HepG2 (cell line): ENCODE measurements around the gene NUP93. TPM values are rescaled to one million over a fixed set of nuclear protein-coding genes. Genes with fewer than 3 reads are reported as not detected.

Experiments used
- ARID5B ChIP-seq: IDR thresholded peaks from 2 replicates; pipeline ENCODE4 v1.4.0; 2020; ENCODE audit warnings: mild to moderate bottlenecking, missing genetic modification reagents
- CBFB ChIP-seq: sonication (generic); formaldehyde crosslinking; IDR thresholded peaks from 2 replicates; pipeline ENCODE4 v1.4.0; 2020; ENCODE audit warnings: missing genetic modification reagents
- CHD2 ChIP-seq: IDR thresholded peaks from 2 replicates; pipeline ENCODE4 v1.6.1; 2011; ENCODE audit warnings: low read depth, low read length, improper control_type of control experiment
- DPF2 ChIP-seq: sonication (generic); formaldehyde crosslinking; IDR thresholded peaks from 2 replicates; pipeline ENCODE4 v1.4.0; 2020; ENCODE audit warnings: mild to moderate bottlenecking, low read depth, missing genetic modification reagents, borderline replicate concordance
- KLF12 ChIP-seq: sonication (generic); formaldehyde crosslinking; IDR thresholded peaks from 2 replicates; pipeline ENCODE4 v1.4.0; 2020; ENCODE audit warnings: missing genetic modification reagents, borderline replicate concordance
- MYC ChIP-seq: sonication (generic); formaldehyde crosslinking; IDR thresholded peaks from 2 replicates; pipeline ENCODE4 v1.9.0; 2021; ENCODE audit warnings: missing genetic modification reagents, borderline replicate concordance
- NR2F1 ChIP-seq, 2 experiments: fragments of 450-650 bp in 1 of 2; formaldehyde crosslinking in 1 of 2; IDR thresholded peaks; 2 replicates each; pipeline versions ENCODE4 v1.5.0 to v1.6.1; 2016 to 2020; ENCODE audit warnings: mild to moderate bottlenecking in 1 of 2, missing compliant biosample characterization in 1 of 2, missing genetic modification reagents in 1 of 2, moderate library complexity in 1 of 2
- PCBP2 ChIP-seq: fragments of 200-400 bp; formaldehyde crosslinking; optimal IDR thresholded peaks from 2 replicates; pipeline ENCODE3; 2018; ENCODE audit warnings: low read length, low read depth; ENCODE audit not compliant: poor library complexity, severe bottlenecking
- PPARG ChIP-seq: conservative IDR thresholded peaks from 2 replicates; pipeline ENCODE4 v1.6.1; 2016; ENCODE audit warnings: missing biosample characterization, missing genetic modification reagents
- RBFOX2 ChIP-seq: fragments of 200-400 bp; formaldehyde crosslinking; IDR thresholded peaks from 2 replicates; pipeline ENCODE4 v1.6.1; 2017; ENCODE audit warnings: low read depth, mild to moderate bottlenecking, low read length
- RFXANK ChIP-seq: IDR thresholded peaks from 2 replicates; pipeline ENCODE4 v1.6.1; 2016
- SIN3A ChIP-seq: IDR thresholded peaks from 2 replicates; pipeline ENCODE4 v1.6.1; 2011; ENCODE audit warnings: low read depth, mild to moderate bottlenecking, control low read depth, low read length, borderline replicate concordance
- ZNF7 ChIP-seq: IDR thresholded peaks from 2 replicates; pipeline ENCODE4 v1.6.1; 2016; ENCODE audit warnings: missing biosample characterization, missing genetic modification reagents
- ZNF839 ChIP-seq: sonication (generic); formaldehyde crosslinking; IDR thresholded peaks from 2 replicates; pipeline ENCODE4 v1.4.0; 2020; ENCODE audit warnings: missing genetic modification reagents, mild to moderate bottlenecking, borderline replicate concordance
- ZNF883 ChIP-seq: sonication (generic); formaldehyde crosslinking; IDR thresholded peaks from 2 replicates; pipeline ENCODE4 v1.5.1; 2020; ENCODE audit warnings: mild to moderate bottlenecking, missing genetic modification reagents; ENCODE audit errors: not compliant biosample characterization
- polyA plus RNA-seq, 8 experiments: library from polyadenylated mRNA; depleted of rRNA in 3 of 8; stranded (reverse) in 7 of 8; unstranded in 1 of 8; fragments of >200 nt; fragmentation: Illumina TruSeq in 4 of 8; extraction: Trizol in 4 of 8; gene quantifications; 2 replicates each; pipeline versions ENCODE4 v1.2.1 to v1.2.3, GENCODE V29; 2011 to 2016; ENCODE audit warnings: low read depth in 4 of 8, missing spikeins in 1 of 8, mixed read lengths in 1 of 8; ENCODE audit not compliant: insufficient read depth in 1 of 8
- total RNA-seq, 5 experiments: library from RNA; depleted of rRNA; stranded (reverse); fragments of >200 nt; fragmentation: Illumina TruSeq; extraction: Trizol; gene quantifications; 2 replicates each; pipeline ENCODE4 v1.2.3, GENCODE V29; 2016; ENCODE audit warnings: low read depth in 1 of 5
- TF ChIP-seq, protein P1 (sequence below): sonication (generic); formaldehyde crosslinking; IDR thresholded peaks from 2 replicates; pipeline ENCODE4 v1.9.0; 2022; ENCODE audit warnings: missing genetic modification reagents, mild to moderate bottlenecking, borderline replicate concordance
- TF ChIP-seq, protein P2 (sequence below): fragments of 450-650 bp; IDR thresholded peaks from 2 replicates; pipeline ENCODE4 v1.6.1; 2017
- TF ChIP-seq, protein P3 (sequence below): sonication (generic); formaldehyde crosslinking; IDR thresholded peaks from 2 replicates; pipeline ENCODE4 v1.4.0; 2020; ENCODE audit warnings: missing genetic modification reagents
- TF ChIP-seq, protein P4 (sequence below): sonication (generic); formaldehyde crosslinking; IDR thresholded peaks from 2 replicates; pipeline ENCODE4 v1.8.0; 2022; ENCODE audit warnings: missing genetic modification reagents, mild to moderate bottlenecking, moderate library complexity, borderline replicate concordance
- TF ChIP-seq, protein P5 (sequence below): IDR thresholded peaks from 2 replicates; pipeline ENCODE4 v1.6.1; 2016; ENCODE audit warnings: low read depth, borderline replicate concordance

Gene NUP93
- total and polyA plus RNA-seq, 2 of the 13 experiments (the other 11 are each of a cell fraction or from before 2014, with no cell fraction given) = 58.5 to 140 TPM

DNA sequence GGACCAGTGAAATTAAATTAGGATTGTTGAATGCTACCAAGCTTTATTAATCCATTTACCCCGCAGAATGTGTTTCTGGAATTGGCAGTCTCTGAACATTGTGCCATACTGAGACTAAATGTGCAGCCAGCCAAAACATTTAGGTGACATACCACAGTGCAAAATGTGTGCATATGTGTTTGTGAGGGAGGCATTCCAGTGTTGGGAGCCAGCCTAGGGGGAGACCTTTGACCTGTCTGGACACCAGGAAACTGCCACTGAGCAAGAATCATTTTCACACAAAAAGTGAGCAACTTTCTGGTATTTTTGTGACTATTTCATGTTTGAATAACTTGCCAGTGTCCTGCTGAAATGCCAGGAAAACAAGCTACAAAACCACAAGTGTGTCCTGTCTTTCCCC lies 70.4 kb downstream of the NUP93 start (continued):
- TF ChIP-seq CHD2 (no peak), PCBP2 (no peak), CBFB (CRISPR knock-in tag) (no peak), ARID5B (CRISPR knock-in tag) (peak; percentile 69), ZNF839 (CRISPR knock-in tag) (no peak), NR2F1 (CRISPR knock-in tag; IDR thresholded peaks at IDR 0.05) (peak; percentile 71 to 84; a peak in 3 of 4 replicates), DPF2 (CRISPR knock-in tag) (peak; percentile 35; the same call in 1 of the 2 replicates), SIN3A (no peak), KLF12 (CRISPR knock-in tag) (no peak), RFXANK (CRISPR knock-in tag) (no peak), PPARG (CRISPR knock-in tag) (peak; percentile 44), ZNF883 (CRISPR knock-in tag) (no peak), ZNF7 (CRISPR knock-in tag) (0 out of 2 replicates have a peak, but pooled peaks have one; percentile 14), MYC (CRISPR knock-in tag) (no peak), RBFOX2 (no peak)
- TF ChIP-seq, protein P1, sequence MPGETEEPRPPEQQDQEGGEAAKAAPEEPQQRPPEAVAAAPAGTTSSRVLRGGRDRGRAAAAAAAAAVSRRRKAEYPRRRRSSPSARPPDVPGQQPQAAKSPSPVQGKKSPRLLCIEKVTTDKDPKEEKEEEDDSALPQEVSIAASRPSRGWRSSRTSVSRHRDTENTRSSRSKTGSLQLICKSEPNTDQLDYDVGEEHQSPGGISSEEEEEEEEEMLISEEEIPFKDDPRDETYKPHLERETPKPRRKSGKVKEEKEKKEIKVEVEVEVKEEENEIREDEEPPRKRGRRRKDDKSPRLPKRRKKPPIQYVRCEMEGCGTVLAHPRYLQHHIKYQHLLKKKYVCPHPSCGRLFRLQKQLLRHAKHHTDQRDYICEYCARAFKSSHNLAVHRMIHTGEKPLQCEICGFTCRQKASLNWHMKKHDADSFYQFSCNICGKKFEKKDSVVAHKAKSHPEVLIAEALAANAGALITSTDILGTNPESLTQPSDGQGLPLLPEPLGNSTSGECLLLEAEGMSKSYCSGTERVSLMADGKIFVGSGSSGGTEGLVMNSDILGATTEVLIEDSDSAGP (CRISPR knock-in tag) = no peak
- TF ChIP-seq, protein P2, sequence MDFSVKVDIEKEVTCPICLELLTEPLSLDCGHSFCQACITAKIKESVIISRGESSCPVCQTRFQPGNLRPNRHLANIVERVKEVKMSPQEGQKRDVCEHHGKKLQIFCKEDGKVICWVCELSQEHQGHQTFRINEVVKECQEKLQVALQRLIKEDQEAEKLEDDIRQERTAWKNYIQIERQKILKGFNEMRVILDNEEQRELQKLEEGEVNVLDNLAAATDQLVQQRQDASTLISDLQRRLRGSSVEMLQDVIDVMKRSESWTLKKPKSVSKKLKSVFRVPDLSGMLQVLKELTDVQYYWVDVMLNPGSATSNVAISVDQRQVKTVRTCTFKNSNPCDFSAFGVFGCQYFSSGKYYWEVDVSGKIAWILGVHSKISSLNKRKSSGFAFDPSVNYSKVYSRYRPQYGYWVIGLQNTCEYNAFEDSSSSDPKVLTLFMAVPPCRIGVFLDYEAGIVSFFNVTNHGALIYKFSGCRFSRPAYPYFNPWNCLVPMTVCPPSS = no peak
- TF ChIP-seq, protein P3, sequence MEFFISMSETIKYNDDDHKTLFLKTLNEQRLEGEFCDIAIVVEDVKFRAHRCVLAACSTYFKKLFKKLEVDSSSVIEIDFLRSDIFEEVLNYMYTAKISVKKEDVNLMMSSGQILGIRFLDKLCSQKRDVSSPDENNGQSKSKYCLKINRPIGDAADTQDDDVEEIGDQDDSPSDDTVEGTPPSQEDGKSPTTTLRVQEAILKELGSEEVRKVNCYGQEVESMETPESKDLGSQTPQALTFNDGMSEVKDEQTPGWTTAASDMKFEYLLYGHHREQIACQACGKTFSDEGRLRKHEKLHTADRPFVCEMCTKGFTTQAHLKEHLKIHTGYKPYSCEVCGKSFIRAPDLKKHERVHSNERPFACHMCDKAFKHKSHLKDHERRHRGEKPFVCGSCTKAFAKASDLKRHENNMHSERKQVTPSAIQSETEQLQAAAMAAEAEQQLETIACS (CRISPR knock-in tag) = no peak
- TF ChIP-seq, protein P4, sequence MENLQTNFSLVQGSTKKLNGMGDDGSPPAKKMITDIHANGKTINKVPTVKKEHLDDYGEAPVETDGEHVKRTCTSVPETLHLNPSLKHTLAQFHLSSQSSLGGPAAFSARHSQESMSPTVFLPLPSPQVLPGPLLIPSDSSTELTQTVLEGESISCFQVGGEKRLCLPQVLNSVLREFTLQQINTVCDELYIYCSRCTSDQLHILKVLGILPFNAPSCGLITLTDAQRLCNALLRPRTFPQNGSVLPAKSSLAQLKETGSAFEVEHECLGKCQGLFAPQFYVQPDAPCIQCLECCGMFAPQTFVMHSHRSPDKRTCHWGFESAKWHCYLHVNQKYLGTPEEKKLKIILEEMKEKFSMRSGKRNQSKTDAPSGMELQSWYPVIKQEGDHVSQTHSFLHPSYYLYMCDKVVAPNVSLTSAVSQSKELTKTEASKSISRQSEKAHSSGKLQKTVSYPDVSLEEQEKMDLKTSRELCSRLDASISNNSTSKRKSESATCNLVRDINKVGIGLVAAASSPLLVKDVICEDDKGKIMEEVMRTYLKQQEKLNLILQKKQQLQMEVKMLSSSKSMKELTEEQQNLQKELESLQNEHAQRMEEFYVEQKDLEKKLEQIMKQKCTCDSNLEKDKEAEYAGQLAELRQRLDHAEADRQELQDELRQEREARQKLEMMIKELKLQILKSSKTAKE = 0 out of 2 replicates have a peak, but pooled peaks have one; percentile 26
- TF ChIP-seq, protein P5, sequence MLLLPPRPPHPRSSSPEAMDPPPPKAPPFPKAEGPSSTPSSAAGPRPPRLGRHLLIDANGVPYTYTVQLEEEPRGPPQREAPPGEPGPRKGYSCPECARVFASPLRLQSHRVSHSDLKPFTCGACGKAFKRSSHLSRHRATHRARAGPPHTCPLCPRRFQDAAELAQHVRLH (CRISPR knock-in tag) = no peak
